ENCODE data around the gene SEL1L.

The SEL1L gene

GRCh38 chr14:81447021-81447764, 86.5 kb downstream of the SEL1L start:
- Histone ChIP-seq H3K4me3 (no peak overlapping the region), H3K27ac (peak overlapping the region in 1 of 2 donors; percentile 22)
- no peak for DNase-seq (ENCODE audit: low spot score)
- TF ChIP-seq CTCF (IDR thresholded peaks at IDR 0.05) = no peak

DNA sequence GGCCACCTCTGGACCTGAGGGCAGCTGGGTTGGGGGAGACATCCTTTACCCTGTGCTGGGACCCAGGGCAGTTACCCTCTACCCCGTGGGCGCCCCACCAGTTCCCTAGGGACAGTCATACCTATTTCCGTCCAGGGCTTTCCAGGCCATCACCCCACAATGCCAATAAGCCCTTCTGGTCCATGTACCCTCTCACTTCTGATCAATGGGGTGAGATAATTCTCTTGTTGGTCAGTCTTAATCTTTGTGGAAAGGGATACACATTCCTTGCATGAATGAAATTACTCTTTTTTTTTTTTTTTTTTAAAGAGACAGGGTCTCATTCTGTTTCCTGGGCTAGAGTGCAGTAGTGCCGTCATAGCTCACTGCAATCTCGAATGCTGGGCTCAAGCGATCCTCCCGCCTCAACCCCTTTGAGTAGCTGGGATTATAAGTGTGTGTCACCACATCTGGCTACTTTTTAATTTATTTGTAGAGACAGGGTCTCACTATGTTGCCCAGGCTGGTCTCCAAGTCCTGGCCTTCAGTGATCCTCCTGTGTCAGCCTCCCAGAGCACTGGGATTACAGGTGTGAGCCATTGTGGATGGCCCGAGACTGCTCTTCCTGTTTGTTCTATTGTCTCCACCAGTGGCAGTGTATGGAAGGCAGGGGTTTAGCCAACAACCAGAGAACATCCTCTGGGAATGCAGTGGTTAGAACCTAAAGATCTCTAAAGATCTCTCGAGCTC, 87.2 kb downstream of the SEL1L start:
- no peak overlapping the region for H3K4me3 ChIP-seq
- H3K27ac ChIP-seq = peak overlapping the region in 1 of 2 donors; percentile 22
- TF ChIP-seq CTCF (IDR thresholded peaks at IDR 0.05) = no peak
- no peak for DNase-seq (ENCODE audit: low spot score)

- Histone ChIP-seq H3K27ac (no peak overlapping the region), H3K4me3 (no peak overlapping the region)
- no peak for TF ChIP-seq CTCF (IDR thresholded peaks at IDR 0.05)
- no peak for DNase-seq (ENCODE audit: low spot score)
Observed at GRCh38 chr14:81441626-81442134, 92.0 kb downstream of the SEL1L start.

DNA sequence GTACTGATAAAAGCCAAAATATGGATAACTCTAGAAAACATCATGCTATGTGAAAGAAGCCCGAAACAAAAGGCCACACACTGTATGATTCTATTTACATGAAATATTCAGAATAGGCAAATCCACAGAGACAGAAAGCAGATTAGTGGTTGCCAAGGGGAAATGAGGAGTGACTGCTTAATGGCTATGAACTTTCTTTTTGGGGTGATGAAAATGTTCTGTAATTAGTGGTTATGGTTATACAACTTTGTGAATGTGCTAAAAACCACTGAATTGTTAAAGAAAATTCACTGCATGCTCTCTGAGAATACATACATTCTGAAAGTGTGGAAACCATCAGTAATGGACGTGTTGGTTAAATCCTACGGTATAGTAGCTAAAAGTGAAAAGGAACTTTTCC, 93.6 kb downstream of the SEL1L start:
- no peak overlapping the region for H3K4me3 ChIP-seq
- DNase-seq (ENCODE audit: low spot score) = no peak
- no peak overlapping the region for H3K27ac ChIP-seq
- TF ChIP-seq CTCF (IDR thresholded peaks at IDR 0.05) = no peak

- TF ChIP-seq CTCF (IDR thresholded peaks at IDR 0.05) = no peak
- Histone ChIP-seq H3K4me3 (no peak overlapping the region), H3K27ac (no peak overlapping the region)
- DNase-seq (ENCODE audit: low spot score) = no peak
Observed at GRCh38 chr14:81437244-81437643, 96.4 kb downstream of the SEL1L start.

- TF ChIP-seq CTCF (IDR thresholded peaks at IDR 0.05) = no peak
- Histone ChIP-seq H3K4me3 (peak overlapping the region; percentile 76), H3K27ac (peak overlapping the region in 1 of 2 donors; percentile 59)
- DNase-seq (ENCODE audit: low spot score) = no peak
Observed at GRCh38 chr14:81436296-81437138, 97.1 kb downstream of the SEL1L start.

Data from coronary artery (tissue), 2 donors.